Subcutaneous abdominal adipose tissue (tissue), 5 donors: ENCODE measurements around the gene RSPH3.
"Not testable (repeated sequence)": the region's sequence is repeated elsewhere in the genome, so short reads cannot be mapped to it uniquely, and the experiment has no call there.

Experiments used
- H3K27ac ChIP-seq: one replicate; pipeline ENCODE4 v1.7.0; 2013; ENCODE audit warnings: low read depth, mild to moderate bottlenecking, inconsistent platforms, low read length, moderate library complexity
- H3K27me3 ChIP-seq, 5 donors: one replicate each; pipeline ENCODE4 v1.7.0; 2013; ENCODE audit warnings: low read length in 5 of 5, inconsistent platforms in 1 of 5; ENCODE audit not compliant: control insufficient read depth in 5 of 5, insufficient read depth in 4 of 5
- H3K36me3 ChIP-seq, 5 donors: one replicate each; pipeline ENCODE4 v1.7.0; 2013; ENCODE audit warnings: low read length in 5 of 5; ENCODE audit not compliant: control insufficient read depth in 5 of 5, insufficient read depth in 5 of 5
- H3K4me1 ChIP-seq, 5 donors: one replicate each; pipeline ENCODE4 v1.7.0; 2013; ENCODE audit warnings: low read length in 5 of 5, mild to moderate bottlenecking in 3 of 5, moderate library complexity in 1 of 5; ENCODE audit not compliant: control insufficient read depth in 5 of 5, insufficient read depth in 5 of 5
- H3K4me3 ChIP-seq, 5 donors: one replicate each; pipeline ENCODE4 v1.7.0; 2013; ENCODE audit warnings: low read length in 5 of 5, low read depth in 1 of 5
- H3K9ac ChIP-seq, 5 donors: one replicate each; pipeline ENCODE4 v1.7.0; 2013; ENCODE audit warnings: low read length in 5 of 5, mild to moderate bottlenecking in 4 of 5, moderate library complexity in 3 of 5
- H3K9me3 ChIP-seq, 5 donors: one replicate each; pipeline ENCODE4 v1.7.0; 2013; ENCODE audit warnings: low read length in 5 of 5; ENCODE audit not compliant: control insufficient read depth in 5 of 5
- donor health status: healthy.
- donor health status: healthy.
- donor health status: healthy.
- donor health status: healthy.
- donor health status: healthy.

The RSPH3 gene

GRCh38 chr6:159025224-159025623, 25.2 kb upstream of the RSPH3 start:
- H3K27me3 ChIP-seq, H3K36me3 ChIP-seq, H3K9ac ChIP-seq, H3K27ac ChIP-seq, H3K4me3 ChIP-seq, H3K4me1 ChIP-seq: not testable (repeated sequence)
- peaks cover 0 to 14% (median 7%) of the 10 kb centered on the region in 5 donors for H3K9me3 ChIP-seq

- H3K27me3 ChIP-seq = no peaks in the 10 kb centered on the region
- no peak overlapping the region for H3K4me3 ChIP-seq
- H3K9ac ChIP-seq = no peak overlapping the region
- no peaks in the 10 kb centered on the region for H3K4me1 ChIP-seq
- peaks cover 0 to 14% (median 7%) of the 10 kb centered on the region in 5 donors for H3K9me3 ChIP-seq
- H3K36me3 ChIP-seq = no peaks in the 10 kb centered on the region
- no peak overlapping the region for H3K27ac ChIP-seq
These were observed 23.9 kb upstream of the RSPH3 start for GRCh38 chr6:159023893-159024292.

- H3K27ac ChIP-seq = no peak overlapping the region
- no peak overlapping the region for H3K4me3 ChIP-seq
- H3K9ac ChIP-seq = no peak overlapping the region
- H3K9me3 ChIP-seq = peaks cover 0 to 13% (median 8%) of the 10 kb centered on the region in 5 donors
- H3K36me3 ChIP-seq = no peaks in the 10 kb centered on the region
- no peaks in the 10 kb centered on the region for H3K27me3 ChIP-seq
- H3K4me1 ChIP-seq = no peaks in the 10 kb centered on the region
These were observed 20.0 kb upstream of the RSPH3 start for GRCh38 chr6:159020011-159020410.

- Histone ChIP-seq H3K36me3 (no peaks in the 10 kb centered on the region), H3K9me3 (peaks cover 0 to 5% (median 2%) of the 10 kb centered on the region in 5 donors), H3K4me3 (no peak overlapping the region), H3K27ac (no peak overlapping the region), H3K27me3 (no peaks in the 10 kb centered on the region), H3K9ac (no peak overlapping the region), H3K4me1 (no peaks in the 10 kb centered on the region)
These were observed 18.0 kb upstream of the RSPH3 start for GRCh38 chr6:159017757-159018559.

- Histone ChIP-seq H3K9ac (no peak overlapping the region), H3K27me3 (no peaks in the 10 kb centered on the region), H3K9me3 (peaks cover 0 to 5% (median 2%) of the 10 kb centered on the region in 5 donors), H3K27ac (no peak overlapping the region), H3K4me1 (no peaks in the 10 kb centered on the region), H3K36me3 (no peaks in the 10 kb centered on the region), H3K4me3 (no peak overlapping the region)
These were observed 14.4 kb upstream of the RSPH3 start for GRCh38 chr6:159014406-159014805.

- Histone ChIP-seq H3K4me3 (no peak overlapping the region), H3K27ac (no peak overlapping the region), H3K9ac (no peak overlapping the region), H3K9me3 (peaks cover 0 to 5% (median 2%) of the 10 kb centered on the region in 5 donors), H3K36me3 (no peaks in the 10 kb centered on the region), H3K27me3 (no peaks in the 10 kb centered on the region), H3K4me1 (no peaks in the 10 kb centered on the region)
These were observed 13.2 kb upstream of the RSPH3 start for GRCh38 chr6:159013229-159013628.

- Histone ChIP-seq H3K4me3 (no peak overlapping the region), H3K27ac (no peak overlapping the region), H3K4me1 (no peaks in the 10 kb centered on the region), H3K36me3 (no peaks in the 10 kb centered on the region), H3K27me3 (no peaks in the 10 kb centered on the region), H3K9me3 (peaks cover 0 to 5% (median 2%) of the 10 kb centered on the region in 5 donors), H3K9ac (no peak overlapping the region)
These were observed 12.2 kb upstream of the RSPH3 start for GRCh38 chr6:159012201-159012600.

- H3K27ac ChIP-seq, H3K4me1 ChIP-seq, H3K9ac ChIP-seq, H3K27me3 ChIP-seq, H3K36me3 ChIP-seq, H3K9me3 ChIP-seq, H3K4me3 ChIP-seq: not testable (repeated sequence)
These were observed 10.1 kb upstream of the RSPH3 start for GRCh38 chr6:159010037-159010612.

GRCh38 chr6:159008656-159009288, 8.8 kb upstream of the RSPH3 start:
- no peak overlapping the region for H3K27ac ChIP-seq
- no peaks in the 10 kb centered on the region for H3K36me3 ChIP-seq
- no peak overlapping the region for H3K9ac ChIP-seq
- no peaks in the 10 kb centered on the region for H3K27me3 ChIP-seq
- H3K4me1 ChIP-seq = peaks cover 0 to 3% (median 0%) of the 10 kb centered on the region in 5 donors
- no peak overlapping the region for H3K4me3 ChIP-seq
- no peaks in the 10 kb centered on the region for H3K9me3 ChIP-seq

GRCh38 chr6:159007510-159007909, 7.5 kb upstream of the RSPH3 start:
- H3K27me3 ChIP-seq = no peaks in the 10 kb centered on the region
- no peak overlapping the region for H3K27ac ChIP-seq
- no peak overlapping the region for H3K9ac ChIP-seq
- no peaks in the 10 kb centered on the region for H3K36me3 ChIP-seq
- H3K4me1 ChIP-seq = peaks cover 0 to 3% (median 0%) of the 10 kb centered on the region in 5 donors
- H3K4me3 ChIP-seq = no peak overlapping the region
- no peaks in the 10 kb centered on the region for H3K9me3 ChIP-seq
